Measurements from ENCODE around the gene NDUFAF8.
A peak's percentile ranks its signal among the peaks of the same experiment; 100 is the strongest.

Gene NDUFAF8

GRCh38 chr17:81237591-81238489, 1.3 kb upstream of the NDUFAF8 start:
- no peaks in the 10 kb centered on the region for H3K9me3 Mint-ChIP-seq
- H3K27ac Mint-ChIP-seq: peak overlapping the region; percentile 92
- H3K4me1 Mint-ChIP-seq: peaks cover 68% of the 10 kb centered on the region
- peak overlapping the region; percentile 85 for H3K4me3 Mint-ChIP-seq
- peaks cover 40% of the 10 kb centered on the region for H3K36me3 Mint-ChIP-seq
- no peak for ATAC-seq
- H3K27me3 Mint-ChIP-seq: no peaks in the 10 kb centered on the region

DNA sequence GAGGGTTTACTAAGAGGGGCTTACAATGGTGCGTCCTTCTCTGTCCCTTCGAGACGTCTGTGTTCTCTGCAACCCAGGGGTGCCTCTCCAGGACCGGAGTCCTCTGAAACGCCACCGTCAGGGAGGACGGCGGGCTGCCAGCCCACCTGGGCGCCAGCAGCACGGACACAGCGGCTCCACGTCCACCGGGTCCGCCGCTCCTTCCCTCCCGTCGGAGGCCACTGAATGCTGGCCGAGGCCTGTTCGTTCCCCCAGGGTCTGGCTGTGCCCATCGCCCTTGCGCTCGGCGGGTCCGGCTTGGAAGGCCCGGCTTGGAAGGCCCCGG, 666 bp upstream of the NDUFAF8 start:
- no peaks in the 10 kb centered on the region for H3K9me3 Mint-ChIP-seq
- peak overlapping the region; percentile 85 for H3K4me3 Mint-ChIP-seq
- H3K4me1 Mint-ChIP-seq: peaks cover 68% of the 10 kb centered on the region
- ATAC-seq: no peak
- H3K27me3 Mint-ChIP-seq: no peaks in the 10 kb centered on the region
- H3K27ac Mint-ChIP-seq: peak overlapping the region; percentile 92
- peaks cover 35% of the 10 kb centered on the region for H3K36me3 Mint-ChIP-seq

GRCh38 chr17:81239714-81240555, 817 bp downstream of the NDUFAF8 start:
- H3K36me3 Mint-ChIP-seq: peaks cover 30% of the 10 kb centered on the region
- peak overlapping the region; percentile 85 for H3K4me3 Mint-ChIP-seq

DNA sequence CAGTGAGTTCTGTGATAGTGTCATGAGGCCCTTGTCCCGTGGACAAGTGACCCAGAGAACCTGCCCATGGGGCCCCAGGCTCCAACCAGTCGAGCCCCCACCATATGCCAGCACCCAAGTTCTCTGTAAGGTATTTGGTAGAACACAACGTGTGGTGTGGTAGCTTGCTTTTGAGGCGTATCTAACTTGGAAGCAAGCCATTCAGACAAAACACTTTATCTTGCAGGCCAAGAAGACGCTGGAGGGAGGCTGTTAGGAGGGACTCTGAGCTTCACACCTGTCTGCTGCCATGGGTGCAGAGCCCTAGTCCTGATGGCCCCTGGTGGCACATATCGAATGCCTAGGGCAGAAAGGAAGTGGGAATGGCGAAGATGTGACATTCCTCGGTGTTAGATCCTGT, 1.6 kb downstream of the NDUFAF8 start:
- Mint-ChIP-seq H3K4me3 (peak overlapping the region; percentile 85), H3K36me3 (peaks cover 24% of the 10 kb centered on the region), H3K4me1 (peaks cover 64% of the 10 kb centered on the region)

More at GRCh38 chr17:81239714-81240555, 817 bp downstream of the NDUFAF8 start:
- ATAC-seq: peak; percentile 4
- H3K27me3 Mint-ChIP-seq: no peaks in the 10 kb centered on the region
- H3K27ac Mint-ChIP-seq: peak overlapping the region; percentile 92
- no peaks in the 10 kb centered on the region for H3K9me3 Mint-ChIP-seq
- peaks cover 67% of the 10 kb centered on the region for H3K4me1 Mint-ChIP-seq

GRCh38 chr17:81241203-81241602, 2.1 kb downstream of the NDUFAF8 start:
- ATAC-seq: no peak
- peaks cover 59% of the 10 kb centered on the region for H3K4me1 Mint-ChIP-seq
- H3K36me3 Mint-ChIP-seq: peaks cover 20% of the 10 kb centered on the region
- H3K4me3 Mint-ChIP-seq: no peak overlapping the region
- H3K9me3 Mint-ChIP-seq: no peaks in the 10 kb centered on the region
- no peak overlapping the region for H3K27ac Mint-ChIP-seq
- no peaks in the 10 kb centered on the region for H3K27me3 Mint-ChIP-seq

More for the DNA sequence above, 1.6 kb downstream of the NDUFAF8 start:
- Mint-ChIP-seq H3K9me3 (no peaks in the 10 kb centered on the region), H3K27ac (peak overlapping the region; percentile 92), H3K27me3 (no peaks in the 10 kb centered on the region)
- ATAC-seq: no peak

DNA sequence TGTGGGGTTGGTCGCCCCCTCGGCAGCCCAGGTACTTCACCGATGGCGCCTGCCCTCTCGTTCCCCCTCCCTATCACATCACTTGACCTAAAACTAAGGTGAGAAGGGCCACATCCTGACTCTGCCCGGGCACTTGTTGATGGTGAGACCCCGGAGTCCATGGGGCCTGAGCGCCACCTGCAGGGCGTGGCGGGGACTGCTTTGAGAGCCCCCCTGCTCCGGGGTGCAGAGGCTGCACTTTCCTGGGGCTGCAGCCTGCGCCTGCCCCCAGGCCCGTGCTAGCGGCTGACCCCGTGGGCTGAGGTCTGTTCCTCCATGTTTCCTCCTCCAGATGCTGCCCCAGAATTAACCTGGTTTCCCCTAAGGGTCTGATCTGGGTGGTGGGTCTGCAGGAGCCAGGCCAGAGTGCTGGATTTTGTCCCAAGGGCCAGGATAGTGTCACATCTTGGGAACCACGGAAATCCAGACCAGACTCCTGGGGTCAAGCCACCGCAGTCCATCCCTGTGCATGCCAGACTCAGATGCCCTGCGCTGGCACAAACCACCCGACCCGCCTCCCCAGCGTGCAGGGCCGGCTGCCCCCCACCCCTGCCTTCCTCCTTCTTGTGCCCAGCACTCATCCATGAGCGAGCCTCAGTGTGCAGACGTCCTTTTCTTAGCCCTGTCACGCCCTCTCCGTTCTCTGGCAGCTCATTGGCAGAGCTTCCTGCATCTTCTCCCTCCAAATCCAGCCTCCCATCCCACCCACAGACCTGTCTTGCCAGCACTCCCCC, 2.7 kb downstream of the NDUFAF8 start:
- H3K36me3 Mint-ChIP-seq: peaks cover 21% of the 10 kb centered on the region
- peak overlapping the region; percentile 41 for H3K27ac Mint-ChIP-seq
- no peak for ATAC-seq
- no peaks in the 10 kb centered on the region for H3K27me3 Mint-ChIP-seq
- H3K9me3 Mint-ChIP-seq: no peaks in the 10 kb centered on the region
- peaks cover 53% of the 10 kb centered on the region for H3K4me1 Mint-ChIP-seq
- H3K4me3 Mint-ChIP-seq: no peak overlapping the region

DNA sequence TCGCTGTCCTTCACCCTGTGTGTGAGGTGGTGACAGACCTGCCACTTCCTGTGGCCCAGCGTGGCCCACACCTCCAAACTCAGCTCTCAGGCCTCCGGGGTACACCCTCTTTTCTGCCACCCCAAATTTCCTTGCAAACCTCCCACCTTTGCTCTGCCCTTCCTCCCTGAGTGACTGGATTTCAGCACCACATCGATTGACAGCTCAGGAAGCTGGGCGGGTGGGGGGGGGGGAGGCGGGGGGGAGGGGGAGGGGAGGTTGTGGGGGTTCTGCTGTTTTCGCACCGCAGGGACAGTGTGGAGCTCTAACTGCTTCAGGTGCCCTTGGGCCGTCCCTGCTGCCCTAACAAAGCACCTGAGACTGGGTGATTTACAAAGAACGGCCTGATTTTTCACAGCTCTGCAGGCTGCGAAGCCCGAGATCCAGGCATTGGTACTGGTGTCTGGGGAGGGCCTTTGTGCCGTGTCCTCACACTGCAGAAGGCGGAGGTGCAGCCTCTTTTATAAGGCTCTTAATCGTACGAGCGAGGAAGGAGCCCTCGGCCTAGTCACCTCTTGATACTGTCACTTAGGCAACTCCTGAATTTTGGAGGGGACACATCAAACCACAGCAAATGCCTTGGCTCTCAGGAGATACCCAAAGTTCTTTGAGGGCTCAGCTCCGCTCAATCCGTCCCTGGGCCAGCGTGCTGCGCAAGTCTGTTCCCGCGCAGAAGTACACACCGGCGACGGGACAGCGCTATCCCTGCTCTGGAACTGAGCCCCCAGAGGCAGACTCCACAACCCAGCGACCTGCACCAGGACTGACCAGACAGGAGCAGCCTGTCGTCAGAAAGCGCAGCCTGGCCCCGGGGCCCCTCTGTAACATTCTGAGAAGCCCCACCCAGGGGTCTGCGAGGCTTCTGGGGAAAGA, 3.6 kb downstream of the NDUFAF8 start:
- H3K4me3 Mint-ChIP-seq: no peak overlapping the region
- no peaks in the 10 kb centered on the region for H3K9me3 Mint-ChIP-seq
- peak overlapping the region; percentile 41 for H3K27ac Mint-ChIP-seq
- no peak for ATAC-seq
- no peaks in the 10 kb centered on the region for H3K27me3 Mint-ChIP-seq
- peaks cover 24% of the 10 kb centered on the region for H3K36me3 Mint-ChIP-seq
- H3K4me1 Mint-ChIP-seq: peaks cover 44% of the 10 kb centered on the region

- no peak for ATAC-seq
- no peaks in the 10 kb centered on the region for H3K9me3 Mint-ChIP-seq
- H3K27ac Mint-ChIP-seq: no peak overlapping the region
- no peak overlapping the region for H3K4me3 Mint-ChIP-seq
- no peaks in the 10 kb centered on the region for H3K27me3 Mint-ChIP-seq
- H3K4me1 Mint-ChIP-seq: peaks cover 39% of the 10 kb centered on the region
- H3K36me3 Mint-ChIP-seq: peaks cover 24% of the 10 kb centered on the region
These were observed 4.2 kb downstream of the NDUFAF8 start for GRCh38 chr17:81243333-81243664.

GRCh38 chr17:81244358-81245023, 5.4 kb downstream of the NDUFAF8 start:
- ATAC-seq: no peak
- Mint-ChIP-seq H3K4me3 (peak overlapping the region; percentile 26), H3K27me3 (no peaks in the 10 kb centered on the region), H3K27ac (peak overlapping the region; percentile 76), H3K4me1 (peaks cover 39% of the 10 kb centered on the region), H3K9me3 (no peaks in the 10 kb centered on the region), H3K36me3 (peaks cover 25% of the 10 kb centered on the region)

- Mint-ChIP-seq H3K36me3 (peaks cover 31% of the 10 kb centered on the region), H3K4me1 (peaks cover 35% of the 10 kb centered on the region), H3K4me3 (peak overlapping the region; percentile 26), H3K9me3 (no peaks in the 10 kb centered on the region), H3K27ac (peak overlapping the region; percentile 76), H3K27me3 (no peaks in the 10 kb centered on the region)
- ATAC-seq: peak; percentile 79
These were observed 6.0 kb downstream of the NDUFAF8 start for GRCh38 chr17:81245024-81245664.

GRCh38 chr17:81245665-81246342, 6.7 kb downstream of the NDUFAF8 start:
- Mint-ChIP-seq H3K9me3 (no peaks in the 10 kb centered on the region), H3K36me3 (peaks cover 33% of the 10 kb centered on the region), H3K27me3 (no peaks in the 10 kb centered on the region), H3K4me1 (peaks cover 28% of the 10 kb centered on the region), H3K27ac (no peak overlapping the region), H3K4me3 (no peak overlapping the region)
- ATAC-seq: no peak

DNA sequence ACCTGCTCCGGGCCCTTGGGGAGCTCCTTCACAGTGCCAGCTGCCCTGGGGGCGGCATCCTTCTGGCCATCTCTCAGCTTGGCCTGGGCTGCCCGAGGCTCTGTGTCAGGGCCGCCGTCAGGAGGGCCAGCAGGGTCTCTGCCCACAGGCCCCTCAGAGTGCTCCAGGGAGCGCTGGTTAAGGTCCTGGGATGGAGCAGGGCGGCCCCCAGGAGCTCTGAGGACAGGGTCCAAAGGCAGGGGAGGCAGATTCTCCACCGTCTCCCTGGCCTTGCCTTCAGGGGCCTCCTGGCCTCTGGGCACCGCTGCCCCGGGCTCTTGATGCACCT, 7.2 kb downstream of the NDUFAF8 start:
- ATAC-seq: no peak
- H3K4me1 Mint-ChIP-seq: peaks cover 23% of the 10 kb centered on the region
- peaks cover 32% of the 10 kb centered on the region for H3K36me3 Mint-ChIP-seq

GRCh38 chr17:81246679-81247338, 7.7 kb downstream of the NDUFAF8 start:
- Mint-ChIP-seq H3K9me3 (no peaks in the 10 kb centered on the region), H3K27ac (no peak overlapping the region), H3K4me1 (peaks cover 20% of the 10 kb centered on the region), H3K27me3 (no peaks in the 10 kb centered on the region), H3K4me3 (no peak overlapping the region), H3K36me3 (peaks cover 27% of the 10 kb centered on the region)
- no peak for ATAC-seq

More for the DNA sequence above, 7.2 kb downstream of the NDUFAF8 start:
- no peaks in the 10 kb centered on the region for H3K27me3 Mint-ChIP-seq
- H3K27ac Mint-ChIP-seq: no peak overlapping the region
- no peak overlapping the region for H3K4me3 Mint-ChIP-seq
- H3K9me3 Mint-ChIP-seq: no peaks in the 10 kb centered on the region

All from stimulated activated memory B cell treated with anti-CD40 and anti-IgM and Interleukin-4, amounts not matched to agents 10 μg/mL and 1 μg/mL and 100 μg/mL, for 72 hours (primary cell).